Epidermal melanocyte (primary cell): ENCODE measurements around the gene CALN1.
"Not testable (repeated sequence)": the region's sequence is repeated elsewhere in the genome, so short reads cannot be mapped to it uniquely, and the experiment has no call there.

Source experiments
- DNase-seq: peaks from one replicate; pipeline ENCODE4 v3.0.0; 2011; ENCODE audit warnings: low spot score; ENCODE audit not compliant: insufficient read length

Gene CALN1

GRCh38 chr7:71753956-71754664 lies 658.0 kb downstream of the CALN1 start:
- no peak for DNase-seq

DNA sequence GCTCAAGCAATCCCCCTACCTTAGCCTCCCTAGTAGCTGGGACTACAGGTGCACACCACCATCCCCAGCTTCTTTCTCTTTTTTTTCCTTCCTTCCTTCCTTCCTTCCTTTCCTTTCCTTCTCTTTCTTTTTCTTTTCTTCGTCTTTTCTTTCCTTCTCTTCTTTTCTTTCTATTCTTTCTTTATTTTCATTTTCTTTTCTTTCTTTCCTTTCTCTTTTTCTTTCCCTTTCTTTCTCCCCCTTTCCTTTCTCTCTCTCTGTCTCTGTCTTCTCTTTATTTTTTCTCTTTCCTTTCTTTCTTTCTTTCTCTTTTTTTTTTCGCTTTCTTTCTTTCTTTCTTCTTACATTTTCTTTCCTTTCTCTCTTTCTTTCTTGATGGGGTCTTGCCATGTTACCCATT lies 658.9 kb downstream of the CALN1 start:
- no peak for DNase-seq

GRCh38 chr7:71752171-71752935 lies 659.8 kb downstream of the CALN1 start:
- no peak for DNase-seq

- DNase-seq, result no peak
These were observed 661.8 kb downstream of the CALN1 start for GRCh38 chr7:71750290-71750689.

- no peak for DNase-seq
These were observed 666.1 kb downstream of the CALN1 start for GRCh38 chr7:71746006-71746405.

- no peak for DNase-seq
These were observed 672.0 kb downstream of the CALN1 start for GRCh38 chr7:71740174-71740560.

- no peak for DNase-seq
These were observed 672.5 kb downstream of the CALN1 start for GRCh38 chr7:71739520-71740173.

GRCh38 chr7:71737931-71738540 lies 674.1 kb downstream of the CALN1 start:
- DNase-seq, result not testable (repeated sequence)

GRCh38 chr7:71735961-71736556 lies 676.1 kb downstream of the CALN1 start:
- peak; percentile 63 for DNase-seq

- peak; percentile 41 for DNase-seq
These were observed 678.8 kb downstream of the CALN1 start for GRCh38 chr7:71733107-71733870.

- DNase-seq, result no peak
These were observed 680.4 kb downstream of the CALN1 start for GRCh38 chr7:71731740-71732139.
